Sigmoid colon (tissue), 4 donors: ENCODE data around the gene MAPT.

Experiments
- CTCF ChIP-seq, 4 experiments: fragments of 450-650 bp in 3 of 4; fragments of 200-600 bp in 1 of 4; IDR thresholded peaks; one replicate each; pipeline ENCODE4 v1.5.1; 2016 to 2019; ENCODE audit warnings: antibody characterized with exemption in 4 of 4, mild to moderate bottlenecking in 3 of 4, moderate library complexity in 2 of 4
- EP300 ChIP-seq, 4 donors: sonication (generic); formaldehyde crosslinking; IDR thresholded peaks; one replicate each; pipeline ENCODE4 v1.6.1; 2017; ENCODE audit warnings: antibody characterized with exemption in 4 of 4
- POLR2AphosphoS5 ChIP-seq, 4 donors: sonication (generic); formaldehyde crosslinking; IDR thresholded peaks; one replicate each; pipeline ENCODE4 v1.6.1; 2017; ENCODE audit warnings: antibody characterized with exemption in 4 of 4

GRCh38 chr17:45985447-45985846 lies 91.1 kb downstream of the MAPT start:
- TF ChIP-seq CTCF (IDR thresholded peaks at IDR 0.05) (no peak), EP300 (IDR thresholded peaks at IDR 0.05) (no peak), POLR2AphosphoS5 (IDR thresholded peaks at IDR 0.05) (no peak)
